C4-2B (cell line): ENCODE results near the gene ARMH4.

Experiments used
- ZFX ChIP-seq: fragments of 450-650 bp; IDR thresholded peaks from 2 replicates; pipeline ENCODE4 v1.6.1; 2017
- TF ChIP-seq, protein P1 (sequence below): fragments of 450-650 bp; conservative IDR thresholded peaks from 2 replicates; pipeline ENCODE4 v1.5.1; 2017; ENCODE audit warnings: mild to moderate bottlenecking

DNA sequence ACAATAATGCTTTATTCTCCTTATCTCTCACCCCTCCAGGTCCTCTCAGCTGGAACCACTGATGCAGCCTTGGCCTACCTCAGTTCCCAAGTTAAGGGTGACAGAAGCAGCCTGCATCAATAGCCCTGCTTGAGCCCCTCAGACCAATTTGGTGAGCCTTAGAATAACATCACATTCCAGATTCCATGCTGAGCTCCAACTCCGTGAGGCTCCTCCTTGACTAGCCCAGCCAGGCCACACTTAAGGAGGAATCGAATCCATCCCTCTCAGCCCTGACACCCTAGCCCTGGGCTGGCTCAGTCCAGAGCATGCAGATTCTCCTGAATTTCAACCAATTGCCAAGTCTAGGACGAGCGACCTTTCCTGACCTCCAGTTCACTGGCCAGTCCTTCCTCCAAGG, 91.1 kb downstream of the ARMH4 start:
- TF ChIP-seq, protein P1, sequence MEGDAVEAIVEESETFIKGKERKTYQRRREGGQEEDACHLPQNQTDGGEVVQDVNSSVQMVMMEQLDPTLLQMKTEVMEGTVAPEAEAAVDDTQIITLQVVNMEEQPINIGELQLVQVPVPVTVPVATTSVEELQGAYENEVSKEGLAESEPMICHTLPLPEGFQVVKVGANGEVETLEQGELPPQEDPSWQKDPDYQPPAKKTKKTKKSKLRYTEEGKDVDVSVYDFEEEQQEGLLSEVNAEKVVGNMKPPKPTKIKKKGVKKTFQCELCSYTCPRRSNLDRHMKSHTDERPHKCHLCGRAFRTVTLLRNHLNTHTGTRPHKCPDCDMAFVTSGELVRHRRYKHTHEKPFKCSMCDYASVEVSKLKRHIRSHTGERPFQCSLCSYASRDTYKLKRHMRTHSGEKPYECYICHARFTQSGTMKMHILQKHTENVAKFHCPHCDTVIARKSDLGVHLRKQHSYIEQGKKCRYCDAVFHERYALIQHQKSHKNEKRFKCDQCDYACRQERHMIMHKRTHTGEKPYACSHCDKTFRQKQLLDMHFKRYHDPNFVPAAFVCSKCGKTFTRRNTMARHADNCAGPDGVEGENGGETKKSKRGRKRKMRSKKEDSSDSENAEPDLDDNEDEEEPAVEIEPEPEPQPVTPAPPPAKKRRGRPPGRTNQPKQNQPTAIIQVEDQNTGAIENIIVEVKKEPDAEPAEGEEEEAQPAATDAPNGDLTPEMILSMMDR: no peak
- no peak for TF ChIP-seq ZFX
